ENCODE data around the gene NIPA2. TPM values are rescaled to one million over a fixed set of nuclear protein-coding genes. Genes with fewer than 3 reads are reported as not detected.

Gene NIPA2
- total and polyA plus RNA-seq, 2 of the 13 experiments (the other 11 are each of a cell fraction or from before 2014, with no cell fraction given): 29.0 to 56.2 TPM

GRCh38 chr15:22844421-22845288 is 6.2 kb downstream of the NIPA2 start (continued):
- TF ChIP-seq ZBTB4 (CRISPR knock-in tag; IDR thresholded peaks at IDR 0.05; ENCODE audit: borderline replicate concordance) (no peak), DR1 (CRISPR knock-in tag; IDR thresholded peaks at IDR 0.05) (no peak), ZNF446 (CRISPR knock-in tag; IDR thresholded peaks at IDR 0.05) (no peak), EP300 (IDR thresholded peaks at IDR 0.05; ENCODE audit: low read depth in 2 of 2, low read length in 2 of 2) (peak in 1 of 2 experiments; percentile 14; a peak in 1 of 4 replicates), EP300 (CRISPR knock-in tag; IDR thresholded peaks at IDR 0.05; ENCODE audit: borderline replicate concordance) (no peak), HNRNPLL (IDR thresholded peaks at IDR 0.05; ENCODE audit: low read depth, low read length, poor library complexity, severe bottlenecking) (no peak), LCORL (IDR thresholded peaks at IDR 0.05) (no peak), LCORL (CRISPR knock-in tag; IDR thresholded peaks at IDR 0.05) (no peak), ATF3 (CRISPR knock-in tag; IDR thresholded peaks at IDR 0.05) (no peak), ZNF343 (CRISPR knock-in tag; IDR thresholded peaks at IDR 0.05) (no peak), ZNF556 (CRISPR knock-in tag; IDR thresholded peaks at IDR 0.05; ENCODE audit: borderline replicate concordance) (no peak), POLR2G (IDR thresholded peaks at IDR 0.05; ENCODE audit: low read depth, low read length) (no peak), ZNF83 (CRISPR knock-in tag; IDR thresholded peaks at IDR 0.05; ENCODE audit: borderline replicate concordance) (no peak), ASH2L (IDR thresholded peaks at IDR 0.05; ENCODE audit: insufficient read length, low read depth, low read length) (peak; percentile 37), DZIP1 (CRISPR knock-in tag; IDR thresholded peaks at IDR 0.05) (no peak), PRDM10 (CRISPR knock-in tag; IDR thresholded peaks at IDR 0.05; ENCODE audit: low read depth) (no peak), RFXAP (CRISPR knock-in tag; IDR thresholded peaks at IDR 0.05; ENCODE audit: borderline replicate concordance) (no peak), HCFC1 (IDR thresholded peaks at IDR 0.05; ENCODE audit: low read depth, low read length) (no peak)
